CD4-positive, alpha-beta T cell (primary cell): ENCODE results near the gene SLC29A1. TPM values are rescaled to one million over a fixed set of nuclear protein-coding genes. Genes with fewer than 3 reads are reported as not detected.

Experiments
- ATAC-seq: fragments of 200-7000 bp; cut with Tn5 transposase; one replicate; pipeline ENCODE4 v1.10.0; 2022; ENCODE audit warnings: mild to moderate bottlenecking; ENCODE audit not compliant: poor library complexity
- CTCF ChIA-PET: fragments of 350-600 bp; sonication (Branson Sonifier 250); formaldehyde crosslinking; loops from one replicate; lab custom pipeline; 2021; ENCODE audit warnings: antibody characterized with exemption, inconsistent platforms; lab: Charles Lee
- POLR2A ChIA-PET: fragments of 350-600 bp; sonication (Branson Sonifier 250); formaldehyde crosslinking; loops from one replicate; lab custom pipeline; 2021; ENCODE audit warnings: antibody characterized with exemption, inconsistent platforms; lab: Charles Lee
- DNase-seq, 14 experiments: peaks; one replicate each; pipeline ENCODE4 v3.0.0-alpha.2; 2013 to 2020; ENCODE audit warnings: mixed read lengths in 2 of 14
- H3K27ac ChIP-seq, 2 donors: one replicate each; pipeline versions ENCODE4 v1.5.1 to v1.7.0; 2013; ENCODE audit warnings: low read length in 2 of 2, low read depth in 1 of 2, mild to moderate bottlenecking in 1 of 2
- H3K27me3 ChIP-seq, 2 experiments: 1 replicate in 1 of 2; 2 replicates in 1 of 2; pipeline versions ENCODE4 v1.6.1 to v1.7.0; 2013; ENCODE audit warnings: low read length in 2 of 2, control low read depth in 1 of 2, mild to moderate bottlenecking in 1 of 2, moderate library complexity in 1 of 2; ENCODE audit not compliant: insufficient read depth in 2 of 2, control insufficient read depth in 1 of 2
- H3K36me3 ChIP-seq: one replicate; pipeline ENCODE4 v1.6.1; 2013; ENCODE audit warnings: low read length, control low read depth; ENCODE audit not compliant: insufficient read depth
- H3K4me1 ChIP-seq: one replicate; pipeline ENCODE4 v1.6.1; 2013; ENCODE audit warnings: low read length, control low read depth; ENCODE audit not compliant: insufficient read depth
- H3K4me3 ChIP-seq: one replicate; pipeline ENCODE4 v1.5.1; 2013; ENCODE audit warnings: mild to moderate bottlenecking, low read length, moderate library complexity
- H3K9me3 ChIP-seq, 2 experiments: 1 replicate in 1 of 2; 2 replicates in 1 of 2; pipeline versions ENCODE4 v1.6.1 to v1.7.0; 2013; ENCODE audit warnings: low read length in 2 of 2, mild to moderate bottlenecking in 2 of 2, control low read depth in 1 of 2, moderate library complexity in 1 of 2; ENCODE audit not compliant: control insufficient read depth in 1 of 2, insufficient read depth in 1 of 2
- H3K27ac Mint-ChIP-seq: one replicate; pipeline ENCODE4 v1.8.0; 2020; ENCODE audit warnings: mixed read lengths
- H3K27me3 Mint-ChIP-seq: one replicate; pipeline ENCODE4 v1.8.0; 2021; ENCODE audit warnings: mixed read lengths
- H3K36me3 Mint-ChIP-seq: one replicate; pipeline ENCODE4 v1.8.0; 2021; ENCODE audit warnings: low read depth, mixed read lengths
- H3K4me1 Mint-ChIP-seq: one replicate; pipeline ENCODE4 v1.8.0; 2021; ENCODE audit warnings: low read depth, mixed read lengths
- H3K4me3 Mint-ChIP-seq: one replicate; pipeline ENCODE4 v1.8.0; 2020; ENCODE audit warnings: mild to moderate bottlenecking, mixed read lengths
- H3K9me3 Mint-ChIP-seq: one replicate; pipeline ENCODE4 v1.8.0; 2020; ENCODE audit warnings: mixed read lengths
- CTCF ChIP-seq: fragments of 200-600 bp; IDR thresholded peaks from one replicate; pipeline ENCODE4 v1.8.0; 2022; ENCODE audit warnings: antibody characterized with exemption, mild to moderate bottlenecking
- intact Hi-C, 2 experiments: fragments of 100-400 bp; cut with DNase I in 1 of 2; cut with micrococcal nuclease in 1 of 2; formaldehyde crosslinking; loops; one replicate each; pipeline versions ENCODE4 v1.15.1 to v1.9.0; 2023 to 2025; cut with DNase I, micrococcal nuclease
- total RNA-seq, 174 experiments: library from RNA in 2 of 174; stranded (reverse) in 2 of 174; gene quantifications; one replicate each; pipeline ENCODE4 v1.2.3 and lab custom pipeline; 2021 to 2026

Gene SLC29A1
- total RNA-seq, 2 experiments from 2014 or later, result 0.67 to 1.3 TPM

- ChIA-PET POLR2A (no interaction called here), CTCF (no interaction called here)
- no peak for TF ChIP-seq CTCF
- Histone ChIP-seq H3K4me3 (no peak overlapping the region), H3K27ac (no peak overlapping the region), H3K9me3 (no peaks in the 10 kb centered on the region), H3K27me3 (peaks cover 67 to 80% of the 10 kb centered on the region in 2 experiments), H3K4me1 (peaks cover 21% of the 10 kb centered on the region), H3K36me3 (no peaks in the 10 kb centered on the region)
- no peak for ATAC-seq
- Mint-ChIP-seq H3K27me3 (peaks cover 71% of the 10 kb centered on the region), H3K4me1 (peaks cover 19% of the 10 kb centered on the region), H3K4me3 (peak overlapping the region; percentile 8), H3K27ac (no peak overlapping the region), H3K36me3 (no peaks in the 10 kb centered on the region), H3K9me3 (no peaks in the 10 kb centered on the region)
- intact Hi-C loops, result no loop called here
- DNase-seq, result no peak
These were observed 49.1 kb downstream of the SLC29A1 start for GRCh38 chr6:44272529-44272928.

GRCh38 chr6:44272999-44273566, 49.7 kb downstream of the SLC29A1 start:
- no peak overlapping the region for H3K27ac Mint-ChIP-seq
- ATAC-seq (no peak), DNase-seq (no peak)
- Histone ChIP-seq H3K27ac (no peak overlapping the region), H3K36me3 (no peaks in the 10 kb centered on the region), H3K4me1 (peaks cover 21% of the 10 kb centered on the region), H3K4me3 (no peak overlapping the region), H3K27me3 (peaks cover 70 to 86% of the 10 kb centered on the region in 2 experiments), H3K9me3 (no peaks in the 10 kb centered on the region)
- CTCF ChIA-PET, result no interaction called here
- intact Hi-C loops, result no loop called here
- H3K36me3 Mint-ChIP-seq, result no peaks in the 10 kb centered on the region
- POLR2A ChIA-PET, result no interaction called here
- TF ChIP-seq CTCF, result no peak
- peaks cover 15% of the 10 kb centered on the region for H3K4me1 Mint-ChIP-seq
- no peak overlapping the region for H3K4me3 Mint-ChIP-seq
- peaks cover 74% of the 10 kb centered on the region for H3K27me3 Mint-ChIP-seq
- H3K9me3 Mint-ChIP-seq, result no peaks in the 10 kb centered on the region

GRCh38 chr6:44273617-44274016, 50.2 kb downstream of the SLC29A1 start:
- peaks cover 15% of the 10 kb centered on the region for H3K4me1 Mint-ChIP-seq
- H3K9me3 ChIP-seq, result no peaks in the 10 kb centered on the region
- ATAC-seq (no peak), DNase-seq (no peak)
- ChIA-PET CTCF (no interaction called here), POLR2A (no interaction called here)
- H3K27ac Mint-ChIP-seq, result no peak overlapping the region
- no peak for TF ChIP-seq CTCF
- peaks cover 69 to 86% of the 10 kb centered on the region in 2 experiments for H3K27me3 ChIP-seq
- H3K4me1 ChIP-seq, result peaks cover 21% of the 10 kb centered on the region
- H3K4me3 ChIP-seq, result no peak overlapping the region
- H3K27ac ChIP-seq, result no peak overlapping the region
- intact Hi-C loops, result no loop called here
- H3K9me3 Mint-ChIP-seq, result no peaks in the 10 kb centered on the region
- peaks cover 75% of the 10 kb centered on the region for H3K27me3 Mint-ChIP-seq
- no peaks in the 10 kb centered on the region for H3K36me3 ChIP-seq
- no peak overlapping the region for H3K4me3 Mint-ChIP-seq
- H3K36me3 Mint-ChIP-seq, result no peaks in the 10 kb centered on the region
